H1 (cell line): Measurements from ENCODE around the gene ZDHHC3. TPM values are rescaled to one million over a fixed set of nuclear protein-coding genes. Genes with fewer than 3 reads are reported as not detected.

Source experiments
- BACH1 ChIP-seq: IDR thresholded peaks from 2 replicates; pipeline ENCODE4 v1.6.1; 2012; ENCODE audit warnings: low read length, improper control_type of control experiment
- CBX8 ChIP-seq: fragments of 300-800, 300-1000 bp; sonication (generic); IDR thresholded peaks from 2 replicates; pipeline ENCODE4 v1.7.1; 2016; ENCODE audit warnings: low read depth, low read length, borderline replicate concordance
- FOSL1 ChIP-seq: IDR thresholded peaks from 2 replicates; pipeline ENCODE4 v1.6.1; 2011; ENCODE audit warnings: mild to moderate bottlenecking, low read depth, low read length, moderate library complexity; ENCODE audit not compliant: insufficient read depth
- KDM5A ChIP-seq: fragments of 200-600 bp; IDR thresholded peaks from 2 replicates; pipeline ENCODE4 v1.7.1; 2012; ENCODE audit warnings: mild to moderate bottlenecking, low read length, inconsistent platforms, mixed read lengths
- RFX5 ChIP-seq: IDR thresholded peaks from 2 replicates; pipeline ENCODE4 v1.6.1; 2011; ENCODE audit warnings: low read depth, low read length, improper control_type of control experiment, borderline replicate concordance
- RNF2 ChIP-seq: fragments of 200-900, 300-1000 bp; sonication (generic); IDR thresholded peaks from 2 replicates; pipeline ENCODE4 v1.7.1; 2016; ENCODE audit warnings: borderline replicate concordance, low read depth, mild to moderate bottlenecking, antibody characterized with exemption, low read length; ENCODE audit not compliant: poor library complexity, severe bottlenecking; ENCODE audit errors: missing control alignments
- SAP30 ChIP-seq: fragments of 300-600 bp; sonication (generic); IDR thresholded peaks from 2 replicates; pipeline ENCODE4 v1.7.1; 2012; ENCODE audit warnings: low read length, moderate library complexity, mild to moderate bottlenecking, inconsistent platforms; ENCODE audit not compliant: insufficient read depth, insufficient replicate concordance
- SIRT6 ChIP-seq: IDR thresholded peaks from one replicate; pipeline ENCODE4 v1.7.1; 2012; ENCODE audit warnings: low read length, inconsistent platforms
- SP1 ChIP-seq: IDR thresholded peaks from 2 replicates; pipeline ENCODE4 v1.6.1; 2011; ENCODE audit warnings: low read depth, low read length
- SUZ12 ChIP-seq: fragments of 200-600 bp; sonication (generic); IDR thresholded peaks from 2 replicates; pipeline ENCODE4 v1.6.1; 2012; ENCODE audit warnings: mild to moderate bottlenecking, inconsistent platforms, low read length, moderate library complexity, mixed read lengths
- polyA plus RNA-seq, 7 experiments: library from polyadenylated mRNA; depleted of rRNA in 3 of 7; stranded (reverse) in 5 of 7; unstranded in 2 of 7; fragments of >200 nt in 5 of 7; fragments of 200-250 nt in 2 of 7; gene quantifications; 1 replicate in 5 of 7; 2 replicates in 1 of 7; 4 replicates in 1 of 7; pipeline versions ENCODE4 v1.2.1 to v1.2.3, GENCODE V29; 2011 to 2013; ENCODE audit warnings: missing spikeins in 2 of 7, mixed read lengths in 2 of 7
- total RNA-seq: library from RNA; stranded (reverse); fragmentation: NEBNext Ultra II Directional; extraction: Animal tissue kit (Norgen Biotek cat#: 25700); gene quantifications from 2 replicates; pipeline ENCODE4 v1.2.1, GENCODE V29; 2021
- TF ChIP-seq, protein P1 (sequence below): fragments of 300-600 bp; sonication (generic); IDR thresholded peaks from 2 replicates; pipeline ENCODE4 v1.7.1; 2012; ENCODE audit warnings: low read length, moderate library complexity, mild to moderate bottlenecking, inconsistent platforms; ENCODE audit not compliant: insufficient replicate concordance

ZDHHC3 gene
- total and polyA plus RNA-seq, 2 of the 8 experiments (the other 6 are each of a cell fraction or from before 2014, with no cell fraction given) = 77.4 to 88.7 TPM

DNA sequence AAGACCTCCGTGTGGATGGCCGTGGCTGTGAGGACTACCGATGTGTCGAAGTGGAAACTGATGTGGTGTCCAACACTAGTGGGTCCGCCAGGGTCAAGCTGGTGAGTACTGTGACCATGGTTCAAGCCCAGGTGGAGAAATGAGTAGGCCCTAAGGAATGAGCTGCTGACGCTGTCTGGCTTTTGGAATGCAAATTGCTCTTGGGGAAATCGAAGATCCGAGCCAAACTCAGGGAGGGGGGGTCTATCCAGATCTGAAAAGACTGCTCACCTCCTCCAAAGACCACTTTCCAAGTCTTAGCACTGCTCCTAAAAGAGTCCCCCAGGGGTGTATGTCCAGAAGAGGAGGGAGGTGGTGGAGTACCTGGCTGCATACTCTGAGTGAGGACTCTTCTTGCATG is 13.2 kb upstream of the ZDHHC3 start (continued):
- TF ChIP-seq, protein P1, sequence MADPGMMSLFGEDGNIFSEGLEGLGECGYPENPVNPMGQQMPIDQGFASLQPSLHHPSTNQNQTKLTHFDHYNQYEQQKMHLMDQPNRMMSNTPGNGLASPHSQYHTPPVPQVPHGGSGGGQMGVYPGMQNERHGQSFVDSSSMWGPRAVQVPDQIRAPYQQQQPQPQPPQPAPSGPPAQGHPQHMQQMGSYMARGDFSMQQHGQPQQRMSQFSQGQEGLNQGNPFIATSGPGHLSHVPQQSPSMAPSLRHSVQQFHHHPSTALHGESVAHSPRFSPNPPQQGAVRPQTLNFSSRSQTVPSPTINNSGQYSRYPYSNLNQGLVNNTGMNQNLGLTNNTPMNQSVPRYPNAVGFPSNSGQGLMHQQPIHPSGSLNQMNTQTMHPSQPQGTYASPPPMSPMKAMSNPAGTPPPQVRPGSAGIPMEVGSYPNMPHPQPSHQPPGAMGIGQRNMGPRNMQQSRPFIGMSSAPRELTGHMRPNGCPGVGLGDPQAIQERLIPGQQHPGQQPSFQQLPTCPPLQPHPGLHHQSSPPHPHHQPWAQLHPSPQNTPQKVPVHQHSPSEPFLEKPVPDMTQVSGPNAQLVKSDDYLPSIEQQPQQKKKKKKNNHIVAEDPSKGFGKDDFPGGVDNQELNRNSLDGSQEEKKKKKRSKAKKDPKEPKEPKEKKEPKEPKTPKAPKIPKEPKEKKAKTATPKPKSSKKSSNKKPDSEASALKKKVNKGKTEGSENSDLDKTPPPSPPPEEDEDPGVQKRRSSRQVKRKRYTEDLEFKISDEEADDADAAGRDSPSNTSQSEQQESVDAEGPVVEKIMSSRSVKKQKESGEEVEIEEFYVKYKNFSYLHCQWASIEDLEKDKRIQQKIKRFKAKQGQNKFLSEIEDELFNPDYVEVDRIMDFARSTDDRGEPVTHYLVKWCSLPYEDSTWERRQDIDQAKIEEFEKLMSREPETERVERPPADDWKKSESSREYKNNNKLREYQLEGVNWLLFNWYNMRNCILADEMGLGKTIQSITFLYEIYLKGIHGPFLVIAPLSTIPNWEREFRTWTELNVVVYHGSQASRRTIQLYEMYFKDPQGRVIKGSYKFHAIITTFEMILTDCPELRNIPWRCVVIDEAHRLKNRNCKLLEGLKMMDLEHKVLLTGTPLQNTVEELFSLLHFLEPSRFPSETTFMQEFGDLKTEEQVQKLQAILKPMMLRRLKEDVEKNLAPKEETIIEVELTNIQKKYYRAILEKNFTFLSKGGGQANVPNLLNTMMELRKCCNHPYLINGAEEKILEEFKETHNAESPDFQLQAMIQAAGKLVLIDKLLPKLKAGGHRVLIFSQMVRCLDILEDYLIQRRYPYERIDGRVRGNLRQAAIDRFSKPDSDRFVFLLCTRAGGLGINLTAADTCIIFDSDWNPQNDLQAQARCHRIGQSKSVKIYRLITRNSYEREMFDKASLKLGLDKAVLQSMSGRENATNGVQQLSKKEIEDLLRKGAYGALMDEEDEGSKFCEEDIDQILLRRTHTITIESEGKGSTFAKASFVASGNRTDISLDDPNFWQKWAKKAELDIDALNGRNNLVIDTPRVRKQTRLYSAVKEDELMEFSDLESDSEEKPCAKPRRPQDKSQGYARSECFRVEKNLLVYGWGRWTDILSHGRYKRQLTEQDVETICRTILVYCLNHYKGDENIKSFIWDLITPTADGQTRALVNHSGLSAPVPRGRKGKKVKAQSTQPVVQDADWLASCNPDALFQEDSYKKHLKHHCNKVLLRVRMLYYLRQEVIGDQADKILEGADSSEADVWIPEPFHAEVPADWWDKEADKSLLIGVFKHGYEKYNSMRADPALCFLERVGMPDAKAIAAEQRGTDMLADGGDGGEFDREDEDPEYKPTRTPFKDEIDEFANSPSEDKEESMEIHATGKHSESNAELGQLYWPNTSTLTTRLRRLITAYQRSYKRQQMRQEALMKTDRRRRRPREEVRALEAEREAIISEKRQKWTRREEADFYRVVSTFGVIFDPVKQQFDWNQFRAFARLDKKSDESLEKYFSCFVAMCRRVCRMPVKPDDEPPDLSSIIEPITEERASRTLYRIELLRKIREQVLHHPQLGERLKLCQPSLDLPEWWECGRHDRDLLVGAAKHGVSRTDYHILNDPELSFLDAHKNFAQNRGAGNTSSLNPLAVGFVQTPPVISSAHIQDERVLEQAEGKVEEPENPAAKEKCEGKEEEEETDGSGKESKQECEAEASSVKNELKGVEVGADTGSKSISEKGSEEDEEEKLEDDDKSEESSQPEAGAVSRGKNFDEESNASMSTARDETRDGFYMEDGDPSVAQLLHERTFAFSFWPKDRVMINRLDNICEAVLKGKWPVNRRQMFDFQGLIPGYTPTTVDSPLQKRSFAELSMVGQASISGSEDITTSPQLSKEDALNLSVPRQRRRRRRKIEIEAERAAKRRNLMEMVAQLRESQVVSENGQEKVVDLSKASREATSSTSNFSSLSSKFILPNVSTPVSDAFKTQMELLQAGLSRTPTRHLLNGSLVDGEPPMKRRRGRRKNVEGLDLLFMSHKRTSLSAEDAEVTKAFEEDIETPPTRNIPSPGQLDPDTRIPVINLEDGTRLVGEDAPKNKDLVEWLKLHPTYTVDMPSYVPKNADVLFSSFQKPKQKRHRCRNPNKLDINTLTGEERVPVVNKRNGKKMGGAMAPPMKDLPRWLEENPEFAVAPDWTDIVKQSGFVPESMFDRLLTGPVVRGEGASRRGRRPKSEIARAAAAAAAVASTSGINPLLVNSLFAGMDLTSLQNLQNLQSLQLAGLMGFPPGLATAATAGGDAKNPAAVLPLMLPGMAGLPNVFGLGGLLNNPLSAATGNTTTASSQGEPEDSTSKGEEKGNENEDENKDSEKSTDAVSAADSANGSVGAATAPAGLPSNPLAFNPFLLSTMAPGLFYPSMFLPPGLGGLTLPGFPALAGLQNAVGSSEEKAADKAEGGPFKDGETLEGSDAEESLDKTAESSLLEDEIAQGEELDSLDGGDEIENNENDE = no peak
- TF ChIP-seq SP1 = no peak
- TF ChIP-seq FOSL1 = no peak
- TF ChIP-seq CBX8 = no peak
- no peak for TF ChIP-seq SAP30
- no peak for TF ChIP-seq SUZ12
- TF ChIP-seq RNF2 = no peak
- TF ChIP-seq RFX5 = no peak
- no peak for TF ChIP-seq KDM5A
- TF ChIP-seq BACH1 = no peak
- TF ChIP-seq SIRT6 = no peak
